PC-3 (cell line): Measurements from ENCODE around the gene DLG1. TPM values are rescaled to one million over a fixed set of nuclear protein-coding genes. Genes with fewer than 3 reads are reported as not detected.

Experiments
- ATAC-seq: fragments of 200-7000 bp; cut with Tn5 transposase; 2 replicates; pipeline ENCODE4 v1.9.1; 2020; ENCODE audit warnings: mild to moderate bottlenecking, moderate library complexity
- BruUV-seq: library from RNA; stranded (reverse); fragments of 400-500 nt; replicated peaks from 2 replicates; lab custom pipeline; 2021; lab: Mats Ljungman, UMichigan
- CTCF ChIA-PET: fragments of 300-600 bp; sonication (Branson Sonifier 250); formaldehyde crosslinking; loops from one replicate; lab custom pipeline; 2022; ENCODE audit warnings: antibody characterized with exemption; lab: Charles Lee
- POLR2A ChIA-PET: fragments of 300-600 bp; sonication (Branson Sonifier 250); formaldehyde crosslinking; loops from one replicate; lab custom pipeline; 2022; ENCODE audit warnings: antibody characterized with exemption; ENCODE audit not compliant: unreplicated experiment; lab: Charles Lee
- DNase-seq: peaks from one replicate; pipeline ENCODE4 v3.0.0-alpha.2; 2015
- H2AFZ ChIP-seq: fragments of 300-600 bp; sonication (generic); 2 replicates; pipeline ENCODE4 v1.6.0; 2016; ENCODE audit warnings: antibody characterized with exemption, low read length
- H3F3A ChIP-seq: fragments of 300-600 bp; sonication (generic); one replicate; pipeline ENCODE4 v1.6.0; 2017; ENCODE audit warnings: antibody characterized with exemption, low read length, control low read depth, mild to moderate bottlenecking; ENCODE audit not compliant: unreplicated experiment
- H3K27ac ChIP-seq: fragments of 300-600 bp; sonication (generic); 2 replicates; pipeline ENCODE4 v1.5.1; 2016; ENCODE audit warnings: mild to moderate bottlenecking, low read length
- H3K27me3 ChIP-seq: fragments of 300-600 bp; sonication (generic); 2 replicates; pipeline ENCODE4 v1.6.1; 2016; ENCODE audit warnings: low read length, mixed read lengths
- H3K36me3 ChIP-seq: fragments of 300-600 bp; sonication (generic); 2 replicates; pipeline ENCODE4 v1.6.1; 2016; ENCODE audit warnings: low read depth, mixed run types, low read length, mixed read lengths
- H3K4me1 ChIP-seq: fragments of 300-600 bp; sonication (generic); 2 replicates; pipeline ENCODE4 v1.5.1; 2016; ENCODE audit warnings: low read length; ENCODE audit not compliant: insufficient read depth
- H3K4me2 ChIP-seq: fragments of 300-600 bp; sonication (generic); 2 replicates; pipeline ENCODE4 v1.6.0; 2016; ENCODE audit warnings: low read length
- H3K4me3 ChIP-seq: fragments of 300-600 bp; sonication (generic); 2 replicates; pipeline ENCODE4 v1.5.1; 2016; ENCODE audit warnings: mild to moderate bottlenecking, low read length, mixed read lengths
- H3K79me2 ChIP-seq: fragments of 300-600 bp; sonication (generic); 2 replicates; pipeline ENCODE4 v1.6.1; 2017; ENCODE audit warnings: low read length, mixed read lengths
- H3K9ac ChIP-seq: fragments of 300-600 bp; sonication (generic); 2 replicates; pipeline ENCODE4 v1.6.0; 2016; ENCODE audit warnings: mild to moderate bottlenecking, low read length
- H3K9me2 ChIP-seq: fragments of 300-600 bp; sonication (generic); replicated peaks from 2 replicates; pipeline ENCODE4 v1.6.1; 2016; ENCODE audit warnings: mixed run types, low read length, mixed read lengths
- H3K9me3 ChIP-seq: fragments of 300-600 bp; sonication (generic); 2 replicates; pipeline ENCODE4 v1.6.1; 2016; ENCODE audit warnings: low read length, mixed read lengths
- H4K20me1 ChIP-seq: fragments of 300-600 bp; sonication (generic); 2 replicates; pipeline ENCODE4 v1.6.1; 2016; ENCODE audit warnings: low read length, mixed read lengths
- CTCF ChIP-seq: fragments of 300-600 bp; sonication (generic); conservative IDR thresholded peaks from 2 replicates; pipeline ENCODE4 v1.5.1; 2017; ENCODE audit warnings: antibody characterized with exemption, low read depth, mild to moderate bottlenecking, low read length
- EZH2 ChIP-seq: fragments of 300-600 bp; sonication (generic); IDR thresholded peaks from one replicate; pipeline ENCODE4 v1.6.1; 2017; ENCODE audit warnings: antibody characterized with exemption, mild to moderate bottlenecking, low read length; ENCODE audit not compliant: unreplicated experiment
- EZH2phosphoT487 ChIP-seq: fragments of 300-600 bp; sonication (generic); IDR thresholded peaks from 2 replicates; pipeline ENCODE4 v1.6.1; 2018; ENCODE audit warnings: mild to moderate bottlenecking, antibody characterized with exemption, low read length, borderline replicate concordance
- intact Hi-C: fragments of 100-400 bp; cut with micrococcal nuclease; formaldehyde crosslinking; loops from 2 replicates; pipeline ENCODE4 v1.9.0; 2023
- total RNA-seq: library from RNA; depleted of rRNA; stranded (reverse); fragments of >200 nt; gene quantifications from 2 replicates; pipeline ENCODE4 v1.2.3, GENCODE V29; 2014

DLG1 gene
- total RNA-seq, 1 experiment from 2014 or later: 60.8 TPM

DNA sequence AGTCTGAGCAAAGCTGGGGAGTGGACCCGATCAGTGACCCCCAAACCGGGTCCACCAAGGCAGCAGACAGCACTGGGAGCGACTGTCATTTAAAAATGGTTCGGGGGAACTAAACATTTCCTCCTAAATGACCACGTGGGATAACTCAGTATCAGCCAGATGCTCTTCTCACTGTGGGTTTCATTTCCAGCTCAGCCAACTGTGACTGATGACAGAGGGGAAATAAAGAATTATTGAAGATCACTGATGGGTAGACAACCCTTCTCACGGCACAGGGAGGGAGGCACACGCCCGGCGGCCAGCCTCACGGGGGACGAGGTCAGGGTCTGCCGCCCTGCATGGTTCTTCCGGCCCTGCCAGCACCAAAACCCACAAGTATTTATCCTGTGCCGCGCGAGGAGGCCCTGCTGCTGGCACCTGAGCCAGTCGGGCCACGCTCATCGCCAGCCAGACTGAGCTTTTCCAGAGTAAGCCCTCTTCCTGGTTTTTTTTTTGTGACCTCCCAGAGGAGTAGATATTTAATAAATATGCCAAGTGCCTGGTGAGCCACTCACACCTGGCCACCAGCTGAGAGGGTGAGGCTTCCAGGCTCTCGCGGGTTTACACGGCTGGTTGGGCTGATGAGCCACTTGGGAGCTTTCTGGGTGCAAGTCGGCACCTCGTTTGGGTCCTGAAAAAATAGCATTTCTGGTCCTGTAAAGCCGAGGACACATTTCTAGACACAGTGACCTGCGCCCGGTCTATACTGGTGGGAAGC is 275.0 kb downstream of the DLG1 start:
- BruUV-seq: no TSS peak
- DNase-seq (no peak), ATAC-seq (no peak)
- H3K9me2 ChIP-seq: no peaks in the 10 kb centered on the region
- H3K4me1 ChIP-seq: peaks cover 16% of the 10 kb centered on the region
- peaks cover 4% of the 10 kb centered on the region; the same call in 1 of the 2 replicates for H3K36me3 ChIP-seq
- no peak overlapping the region for H2AFZ ChIP-seq
- CTCF ChIA-PET: no interaction called here
- H3K27me3 ChIP-seq: no peaks in the 10 kb centered on the region
- POLR2A ChIA-PET: no interaction called here
- no peak overlapping the region for H3K9ac ChIP-seq
- TF ChIP-seq EZH2 (no peak), EZH2phosphoT487 (no peak), CTCF (no peak)
- intact Hi-C loops: no loop called here
- no peak overlapping the region for H3K27ac ChIP-seq
- no peaks in the 10 kb centered on the region for H3F3A ChIP-seq
- H4K20me1 ChIP-seq: no peaks in the 10 kb centered on the region
- no peaks in the 10 kb centered on the region for H3K9me3 ChIP-seq
- no peak overlapping the region for H3K4me2 ChIP-seq
- H3K79me2 ChIP-seq: peaks cover 12% of the 10 kb centered on the region
- no peak overlapping the region for H3K4me3 ChIP-seq

DNA sequence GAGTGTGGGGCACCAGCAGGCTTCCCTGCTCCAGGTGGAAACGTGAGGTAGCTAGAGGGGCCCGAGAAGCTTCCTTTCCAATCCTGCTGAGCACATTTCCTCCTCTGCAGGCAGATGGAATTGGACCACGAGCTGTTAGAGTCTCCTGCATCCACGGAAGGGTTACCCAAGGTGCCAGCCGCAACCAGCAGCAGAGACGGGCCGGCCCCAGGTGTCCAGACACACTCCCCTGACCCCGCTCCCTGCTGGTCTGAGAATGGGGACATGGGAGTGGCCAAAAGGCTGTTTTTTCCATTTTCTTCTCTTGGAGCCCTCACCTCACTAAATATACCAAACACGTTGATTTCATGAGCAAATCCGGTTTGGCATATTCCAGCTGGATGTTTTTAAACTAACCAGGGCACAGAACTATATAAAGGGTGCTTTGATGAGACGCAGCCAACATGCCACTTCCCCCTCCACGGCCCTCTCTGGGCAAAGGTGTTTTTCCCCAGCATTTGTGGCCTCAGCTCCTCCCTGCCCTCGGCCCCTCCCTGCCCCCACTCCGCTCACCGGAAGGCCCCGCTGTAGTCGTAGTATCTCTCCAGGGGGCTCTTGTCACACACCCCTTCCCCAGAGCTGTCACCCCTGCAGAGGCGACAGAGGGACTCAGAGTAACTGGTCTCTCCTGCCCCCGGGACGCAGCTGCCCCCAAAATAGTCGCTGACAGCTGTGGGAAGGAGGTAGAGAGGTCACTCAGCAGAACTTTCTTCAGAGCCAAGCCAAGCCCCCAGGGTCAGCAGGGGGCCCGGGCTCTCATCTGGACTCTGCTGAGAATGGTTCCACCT is 275.8 kb downstream of the DLG1 start:
- Histone ChIP-seq H3K9ac (no peak overlapping the region), H3K9me2 (no peaks in the 10 kb centered on the region), H3K79me2 (peaks cover 6% of the 10 kb centered on the region; the same call in 1 of the 2 replicates), H3K4me3 (no peak overlapping the region), H3K36me3 (peaks cover 4% of the 10 kb centered on the region; the same call in 1 of the 2 replicates), H3F3A (no peaks in the 10 kb centered on the region), H3K9me3 (no peaks in the 10 kb centered on the region), H3K4me1 (peaks cover 8% of the 10 kb centered on the region), H3K4me2 (no peak overlapping the region), H3K27me3 (no peaks in the 10 kb centered on the region), H4K20me1 (no peaks in the 10 kb centered on the region), H2AFZ (no peak overlapping the region), H3K27ac (no peak overlapping the region)
- ChIA-PET POLR2A (no interaction called here), CTCF (no interaction called here)
- no peak for ATAC-seq
- intact Hi-C loops: no loop called here
- TF ChIP-seq CTCF: no peak
- TF ChIP-seq EZH2phosphoT487: no peak
- no peak for TF ChIP-seq EZH2
- BruUV-seq: no TSS peak
- DNase-seq: no peak
